ENCODE results near the gene LY6G5B.
A peak's percentile ranks its signal among the peaks of the same experiment; 100 is the strongest.

The LY6G5B gene

GRCh38 chr6:31662124-31662723 is 7.6 kb upstream of the LY6G5B start:
- no peak for DNase-seq (ENCODE audit: extremely low read depth in 1 of 2, low read depth in 1 of 2)

DNA sequence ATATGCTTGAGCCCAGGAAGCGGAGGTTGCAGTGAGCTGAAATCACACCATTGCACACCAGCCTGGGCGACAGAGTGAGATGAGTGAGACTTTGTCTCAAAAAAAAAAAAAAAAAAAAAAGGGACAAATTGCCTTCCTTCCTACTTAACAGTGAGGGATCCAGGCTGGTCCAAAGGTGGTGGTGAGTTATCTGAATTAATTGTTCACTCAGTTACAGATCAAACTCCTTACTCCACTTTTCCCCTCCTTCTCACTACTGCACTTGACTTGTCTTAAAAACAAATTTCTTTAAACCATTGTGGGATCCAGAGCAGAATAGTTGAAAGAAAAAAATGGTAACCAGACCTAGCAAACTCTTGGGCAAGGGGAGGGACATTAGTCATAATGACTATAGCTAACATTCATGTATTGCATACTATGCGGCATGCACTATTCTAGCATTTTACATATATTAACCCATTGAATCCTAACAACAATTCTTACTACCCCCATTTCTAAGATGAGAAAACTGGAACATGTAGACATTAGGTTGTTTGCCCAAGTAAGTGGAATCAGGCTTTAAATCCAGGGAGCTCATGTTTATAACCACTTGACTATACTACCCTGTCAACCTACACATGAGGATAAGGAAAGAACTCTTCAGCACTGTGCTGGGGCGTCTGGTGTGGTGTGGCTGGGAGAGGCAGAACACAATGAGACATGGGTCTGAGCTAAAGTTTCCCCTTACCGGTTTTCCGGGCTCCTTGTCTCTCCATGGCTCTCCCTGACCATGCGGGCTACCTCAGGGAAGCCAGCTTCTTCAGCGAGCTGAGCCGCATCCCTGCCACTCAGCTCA is 6.4 kb upstream of the LY6G5B start:
- DNase-seq (ENCODE audit: extremely low read depth in 1 of 2, low read depth in 1 of 2) = no peak

DNA sequence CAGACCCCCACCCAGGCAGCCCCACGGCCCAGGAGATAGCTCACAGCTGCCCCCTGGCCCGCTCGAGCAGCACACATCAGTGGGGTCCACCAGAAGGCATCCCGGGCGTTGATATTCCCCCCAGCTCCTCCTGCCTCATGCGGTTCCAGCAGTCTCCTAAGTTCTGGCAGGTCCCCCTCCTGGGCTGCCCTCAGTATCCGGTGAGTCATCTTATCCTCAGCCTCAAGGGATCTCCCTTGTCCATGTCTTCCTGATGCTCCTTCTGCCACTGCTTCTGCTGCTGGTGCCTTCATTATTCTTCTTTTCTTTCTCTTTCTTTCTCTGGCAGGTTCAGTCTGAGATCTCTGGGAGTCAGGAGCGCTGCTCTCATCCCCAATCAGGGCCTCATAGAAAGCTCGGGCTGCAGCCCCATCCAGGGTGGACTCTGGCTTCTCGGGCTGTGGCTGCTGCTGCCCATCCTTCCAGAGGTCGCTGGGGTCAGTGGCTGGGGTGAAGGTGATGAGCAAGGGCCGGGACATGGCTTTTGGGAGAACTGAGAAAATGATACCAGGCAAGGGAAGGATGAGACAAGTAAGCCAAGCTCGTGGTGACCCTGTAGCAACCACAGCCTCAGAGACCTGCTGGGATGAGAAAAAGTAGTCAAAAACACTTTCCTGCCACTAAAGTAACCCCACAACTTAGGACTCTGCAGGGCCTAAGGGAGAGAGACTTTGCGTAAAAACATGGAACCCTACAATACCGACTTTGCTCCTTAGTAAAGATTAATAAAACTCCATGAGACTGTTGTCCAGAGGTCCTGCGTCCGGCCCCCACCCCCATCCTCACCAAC is 5.6 kb upstream of the LY6G5B start:
- no peak for DNase-seq (ENCODE audit: extremely low read depth in 1 of 2, low read depth in 1 of 2)

DNA sequence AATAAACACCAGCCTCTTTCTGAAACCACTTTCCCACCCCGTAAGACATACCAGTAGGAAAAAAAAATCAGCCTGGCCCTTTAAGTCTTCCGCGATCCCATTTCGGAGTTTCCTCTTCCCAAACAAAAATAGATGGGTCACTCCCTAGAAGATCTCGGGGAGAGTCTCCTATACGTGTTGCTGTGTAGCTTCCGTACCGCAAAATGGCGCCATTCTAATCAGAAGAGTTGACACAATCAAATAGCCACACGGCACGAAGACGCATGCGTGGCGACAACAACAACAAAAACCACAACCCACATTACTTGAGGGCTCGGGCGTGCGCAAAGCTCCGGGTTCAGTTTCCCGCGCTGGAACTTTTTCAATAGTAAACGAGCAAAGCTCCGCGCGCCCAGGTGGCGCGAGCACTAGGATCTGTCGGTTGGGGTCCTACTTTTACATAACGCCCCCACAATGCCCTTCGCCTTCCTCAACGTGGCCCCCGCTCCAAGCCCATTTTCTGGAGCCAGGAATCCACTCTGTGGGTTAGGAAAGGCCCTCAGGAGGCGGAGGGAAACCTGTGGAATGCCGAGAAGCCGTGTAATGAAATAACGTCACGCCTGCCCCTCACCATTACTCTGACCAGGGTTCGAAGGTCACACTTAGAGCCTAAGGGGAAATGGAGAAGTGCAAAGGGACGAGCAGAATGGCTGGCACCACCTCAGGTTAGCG is 4.8 kb upstream of the LY6G5B start, which contains the start of gene GPANK1:
Gene GPANK1 (minus strand): TSS at position 208 of the 711 bp plus-strand sequence. CDS start 519 bp downstream, outside the sequence.
- peak; percentile 71 to 86 for DNase-seq (ENCODE audit: extremely low read depth in 1 of 2, low read depth in 1 of 2)

GRCh38 chr6:31665501-31666336 is 4.1 kb upstream of the LY6G5B start, which contains the start of gene CSNK2B:
Gene CSNK2B, plus strand, starts transcription at chr6:31666080. Its CDS starts 752 bp downstream, at chr6:31666832.
- DNase-seq (ENCODE audit: extremely low read depth in 1 of 2, low read depth in 1 of 2) = peak; percentile 97 to 98

DNA sequence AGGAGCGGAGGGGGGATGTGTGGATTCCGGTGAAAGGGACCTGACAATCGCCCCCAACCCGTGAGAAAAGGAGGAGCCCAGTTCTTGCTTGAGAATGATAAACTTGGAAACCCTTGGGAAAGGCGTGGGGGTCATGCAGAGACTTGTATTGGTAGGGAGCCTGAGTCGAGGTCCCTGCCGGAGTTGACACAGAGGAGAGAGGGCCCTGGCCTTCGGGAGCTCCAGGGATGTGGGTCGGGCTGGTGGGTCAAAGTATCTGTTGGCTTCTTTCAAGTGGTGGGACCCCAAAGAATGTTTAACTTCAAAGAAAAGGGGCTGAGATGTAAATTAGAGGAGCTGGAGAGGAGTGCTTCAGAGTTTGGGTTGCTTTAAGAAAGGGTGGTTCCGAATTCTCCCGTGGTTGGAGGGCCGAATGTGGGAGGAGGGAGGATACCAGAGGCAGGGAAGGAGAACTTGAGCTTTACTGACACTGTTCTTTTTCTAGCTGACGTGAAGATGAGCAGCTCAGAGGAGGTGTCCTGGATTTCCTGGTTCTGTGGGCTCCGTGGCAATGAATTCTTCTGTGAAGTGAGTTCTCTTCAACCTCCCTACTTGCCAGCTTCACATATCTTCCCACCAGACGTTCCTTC is 3.3 kb upstream of the LY6G5B start:
- no peak for DNase-seq (ENCODE audit: extremely low read depth in 1 of 2, low read depth in 1 of 2)

DNA sequence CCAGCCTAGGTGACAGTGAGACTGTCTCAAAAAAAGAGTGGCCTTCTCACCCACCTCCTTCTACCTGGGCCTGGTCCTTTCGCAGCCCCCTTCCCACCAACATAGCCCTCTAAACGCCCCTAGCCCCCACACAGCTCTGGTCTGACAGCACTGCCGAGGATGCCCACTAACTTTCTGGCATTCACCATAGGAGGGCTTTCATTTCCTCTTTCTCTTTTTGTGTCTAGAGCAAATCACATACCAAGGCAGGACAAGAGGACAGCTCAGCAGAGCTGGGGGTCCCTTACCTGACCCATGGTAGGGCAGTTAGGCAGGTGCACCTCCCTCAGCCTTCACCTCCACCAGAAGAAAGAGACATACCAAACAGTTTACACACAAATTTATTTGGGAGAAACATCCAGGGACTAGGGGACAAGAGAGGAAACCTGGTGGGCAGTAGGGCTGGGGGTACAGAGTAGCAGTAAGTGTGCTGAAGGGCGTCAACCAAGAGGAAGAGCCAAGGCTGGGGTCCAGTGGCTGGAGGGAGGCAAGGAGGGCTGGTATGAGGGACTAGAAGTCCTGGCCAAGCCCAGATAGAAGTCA is 6.6 kb downstream of the LY6G5B start:
- DNase-seq (ENCODE audit: extremely low read depth in 1 of 2, low read depth in 1 of 2) = no peak

DNA sequence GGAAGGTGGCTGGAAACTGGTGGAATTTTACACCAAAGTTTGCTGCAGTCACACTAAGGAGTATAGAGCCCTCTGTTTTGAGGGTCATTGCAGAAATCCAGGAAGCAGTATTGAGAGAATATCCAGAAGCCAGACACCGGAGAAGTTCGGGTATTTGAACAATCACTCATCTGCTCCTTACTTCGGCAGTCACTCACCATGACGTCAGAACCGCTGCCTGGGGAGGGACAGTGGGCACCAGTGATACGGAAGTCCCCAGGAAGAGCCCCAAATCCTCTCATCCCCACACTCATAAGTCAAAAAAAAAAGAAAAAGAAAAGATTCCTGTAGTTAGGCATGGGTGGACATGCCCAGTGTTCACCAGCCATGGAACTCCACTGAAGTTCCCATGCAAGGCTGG is 7.1 kb downstream of the LY6G5B start:
- DNase-seq (ENCODE audit: extremely low read depth in 1 of 2, low read depth in 1 of 2) = no peak

GRCh38 chr6:31677955-31678354 is 8.2 kb downstream of the LY6G5B start:
- no peak for DNase-seq (ENCODE audit: extremely low read depth in 1 of 2, low read depth in 1 of 2)

- DNase-seq (ENCODE audit: extremely low read depth in 1 of 2, low read depth in 1 of 2) = peak in 1 of 2 donors; percentile 35
These were observed 10.7 kb downstream of the LY6G5B start, which contains the start of gene LY6G5C for GRCh38 chr6:31680226-31681134. Gene LY6G5C, minus strand, starts transcription at chr6:31681067. Its CDS starts 694 bp downstream, at chr6:31680373.

DNA sequence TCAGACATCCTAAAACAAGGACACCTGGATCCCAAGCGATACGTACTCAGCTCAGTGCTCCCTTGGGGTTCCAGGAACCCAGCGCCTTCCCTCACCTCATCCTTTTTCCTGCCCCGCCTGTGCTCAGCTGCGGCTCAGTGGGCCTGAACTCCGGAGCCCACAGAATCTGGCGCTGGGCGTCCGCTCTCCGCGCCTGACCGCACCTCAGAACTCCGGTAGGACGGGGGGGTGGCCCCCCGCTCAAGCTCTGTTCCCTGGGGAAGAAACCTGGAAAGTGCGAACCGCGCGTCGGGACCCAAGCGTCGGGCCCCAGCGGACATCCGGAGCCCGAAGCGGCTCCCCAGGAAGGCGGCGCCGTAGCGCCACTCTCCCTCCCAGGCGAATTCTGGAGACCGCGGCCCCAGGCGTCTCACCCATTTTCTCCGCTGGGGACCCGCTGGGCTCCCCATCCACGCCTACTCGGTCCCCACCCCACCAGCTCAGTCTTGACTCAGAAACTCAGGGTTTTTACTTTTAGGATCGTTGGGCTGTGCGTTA is 11.4 kb downstream of the LY6G5B start:
- peak in 1 of 2 donors; percentile 29 for DNase-seq (ENCODE audit: extremely low read depth in 1 of 2, low read depth in 1 of 2)

DNA sequence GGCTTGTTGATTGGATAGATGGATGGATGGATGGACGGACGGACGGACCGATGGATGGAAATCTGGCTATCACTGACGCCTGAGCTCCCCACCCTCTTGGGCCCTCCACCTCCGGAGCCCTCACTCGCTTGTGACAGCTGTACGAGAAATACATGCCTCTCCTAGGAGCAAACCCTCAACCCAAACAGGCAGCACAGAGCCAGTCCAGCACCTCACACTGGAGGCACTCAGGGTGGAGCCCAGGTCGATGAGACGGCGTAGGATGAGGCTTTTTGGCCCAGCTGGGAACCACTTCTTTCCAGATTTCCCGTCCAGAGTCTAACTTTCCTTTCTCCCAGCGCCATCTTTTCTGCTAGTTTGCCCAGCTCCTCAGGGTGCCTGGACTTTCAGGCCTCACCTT is 13.8 kb downstream of the LY6G5B start:
- DNase-seq (ENCODE audit: extremely low read depth in 1 of 2, low read depth in 1 of 2) = no peak

GRCh38 chr6:31686483-31686882 is 16.7 kb downstream of the LY6G5B start:
- DNase-seq (ENCODE audit: extremely low read depth in 1 of 2, low read depth in 1 of 2) = no peak

DNA sequence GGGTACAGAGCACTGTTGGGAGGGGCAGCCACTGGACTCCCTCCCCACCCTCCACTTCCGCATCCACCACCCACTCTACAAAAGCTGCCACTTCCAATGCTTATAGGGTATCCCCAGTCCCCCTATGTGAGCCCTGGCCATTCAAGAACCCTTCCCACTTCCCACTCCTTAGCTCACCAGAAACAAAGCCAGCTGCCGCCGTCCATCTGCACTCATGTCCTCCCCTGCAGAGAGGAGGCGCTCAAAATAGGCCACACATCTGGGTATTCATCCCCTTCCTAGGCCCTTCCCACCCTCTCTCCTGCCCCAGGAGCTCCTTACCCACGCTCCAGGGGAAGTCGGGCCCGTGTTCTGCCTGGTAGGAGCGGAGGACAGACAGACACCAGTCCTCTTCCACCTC is 17.5 kb downstream of the LY6G5B start:
- DNase-seq (ENCODE audit: extremely low read depth in 1 of 2, low read depth in 1 of 2) = no peak

DNA sequence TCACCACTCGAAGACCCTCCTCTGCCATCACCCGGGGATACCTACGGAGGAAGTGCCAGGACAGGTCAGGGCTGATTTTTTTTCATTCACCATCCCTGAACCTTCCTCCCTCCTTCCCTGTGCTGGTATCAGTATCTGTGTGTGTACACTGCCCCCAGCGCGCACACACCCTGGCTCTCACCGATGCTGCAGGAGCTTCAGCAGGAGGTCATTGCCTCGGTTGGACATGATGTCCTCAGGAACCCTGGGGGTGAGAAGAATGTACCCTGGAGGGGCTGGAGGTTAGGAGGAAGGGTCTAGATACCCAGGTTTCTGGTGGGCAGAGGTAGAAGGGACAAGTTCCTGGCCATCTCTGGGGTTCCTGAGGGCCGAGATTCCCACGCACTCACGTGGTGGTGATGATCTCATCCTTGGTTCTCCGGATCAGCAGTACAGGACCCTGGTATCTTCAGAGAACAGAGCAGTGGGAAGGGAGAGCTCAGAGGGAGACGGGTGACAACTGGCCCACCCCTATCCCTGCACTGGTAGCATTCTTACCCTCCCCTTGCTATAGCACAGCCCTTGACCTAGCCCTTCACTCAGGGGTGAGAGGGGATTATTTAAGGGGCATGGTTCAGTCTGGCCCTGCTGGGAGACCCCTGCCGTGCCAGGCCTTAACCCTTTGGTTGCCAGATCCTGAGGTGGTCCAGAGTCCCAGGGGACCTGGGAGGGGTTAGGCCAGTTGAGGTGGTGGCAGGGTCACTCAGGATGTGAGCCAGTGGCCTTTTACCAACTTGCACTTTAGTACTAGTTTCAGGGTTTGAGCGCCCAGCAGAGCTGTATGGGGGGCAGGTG is 18.3 kb downstream of the LY6G5B start:
- no peak for DNase-seq (ENCODE audit: extremely low read depth in 1 of 2, low read depth in 1 of 2)

GRCh38 chr6:31689249-31690110 is 19.7 kb downstream of the LY6G5B start:
- no peak for DNase-seq (ENCODE audit: extremely low read depth in 1 of 2, low read depth in 1 of 2)

Measured in stimulated activated CD8-positive, alpha-beta memory T cell treated with anti-CD3 and anti-CD28 coated beads, Interleukin-7, amount 100 ng/mL, for 48 hours (primary cell).